Gastrocnemius medialis (tissue), 4 donors: ENCODE results near the gene TMEM52. TPM values are rescaled to one million over a fixed set of nuclear protein-coding genes. Genes with fewer than 3 reads are reported as not detected.
A peak's percentile ranks its signal among the peaks of the same experiment; 100 is the strongest.

Experiments used
- ATAC-seq, 2 donors: fragments of 150-250 bp; one replicate each; pipeline ENCODE4 v1.9.1; 2016
- DNase-seq, 2 donors: peaks; one replicate each; pipeline ENCODE4 v3.0.0-alpha.2; 2019
- H3K27ac ChIP-seq, 4 donors: fragments of 200-600 bp; sonication (generic); 1 replicate in 1 of 4; 2 replicates in 3 of 4; pipeline ENCODE4 v1.5.1; 2016 to 2018; ENCODE audit warnings: mild to moderate bottlenecking in 2 of 4, moderate library complexity in 1 of 4
- H3K27me3 ChIP-seq, 3 donors: fragments of 200-600 bp; sonication (generic) in 2 of 3; 1 replicate in 1 of 3; 2 replicates in 2 of 3; pipeline versions ENCODE4 v1.5.1 to v1.6.0; 2016 to 2019; ENCODE audit warnings: mild to moderate bottlenecking in 1 of 3, moderate library complexity in 1 of 3
- H3K36me3 ChIP-seq, 2 donors: fragments of 200-600 bp; sonication (generic) in 1 of 2; one replicate each; pipeline ENCODE4 v1.5.1; 2017 to 2018
- H3K4me1 ChIP-seq, 2 donors: fragments of 200-600 bp; sonication (generic) in 1 of 2; one replicate each; pipeline ENCODE4 v1.5.1; 2016 to 2017; ENCODE audit warnings: mild to moderate bottlenecking in 2 of 2
- H3K4me3 ChIP-seq, 4 donors: fragments of 200-600 bp; sonication (generic) in 3 of 4; 1 replicate in 1 of 4; 2 replicates in 3 of 4; pipeline ENCODE4 v1.5.1; 2016 to 2019; ENCODE audit warnings: mild to moderate bottlenecking in 2 of 4
- H3K9me3 ChIP-seq, 3 donors: fragments of 200-600 bp; sonication (generic) in 2 of 3; 1 replicate in 1 of 3; 2 replicates in 2 of 3; pipeline ENCODE4 v1.5.1; 2016 to 2019
- POLR2A ChIP-seq, 2 donors: fragments of 450-650 bp; IDR thresholded peaks; one replicate each; pipeline ENCODE4 v1.6.1; 2017; ENCODE audit warnings: antibody characterized with exemption in 2 of 2, mild to moderate bottlenecking in 2 of 2, moderate library complexity in 2 of 2
- in situ Hi-C, 4 donors: fragments of 200-750 bp; cut with MboI; loops; one replicate each; pipeline versions ENCODE4 v1.15.0 to v1.8.0; 2017; ENCODE audit warnings: low sequenced_read_pairs in 4 of 4
- intact Hi-C: fragments of 100-400 bp; cut with DNase I; formaldehyde crosslinking; loops from one replicate; pipeline ENCODE4 v1.15.1; 2023; ENCODE audit warnings: low total_unique reads
- total RNA-seq, 4 donors: library from RNA; depleted of rRNA; stranded (reverse); fragments of >200 nt; gene quantifications; one replicate each; pipeline versions ENCODE4 v1.1.0 to v1.2.3, GENCODE V29; 2016
- TF ChIP-seq, protein P1 (sequence below), 5 experiments: fragments of 450-650 bp in 3 of 5; fragments of 200-600 bp in 2 of 5; sonication (generic) in 2 of 5; IDR thresholded peaks in 4 of 5; conservative IDR thresholded peaks in 1 of 5; 1 replicate in 4 of 5; 2 replicates in 1 of 5; pipeline ENCODE4 v1.5.1; 2016 to 2019; ENCODE audit warnings: antibody characterized with exemption in 5 of 5, mild to moderate bottlenecking in 3 of 5, moderate library complexity in 3 of 5

The TMEM52 gene
- total RNA-seq, 4 donors from 2014 or later: 43.3 to 155 (median 67.2) TPM

GRCh38 chr1:1917995-1918900, 831 bp downstream of the TMEM52 start:
- no peaks in the 10 kb centered on the region for H3K9me3 ChIP-seq
- intact Hi-C loops (loop anchor here (5.0 to 10.0 kb wide), 2 partner anchors 277 to 1984 kb away; partner anchors contain the start of genes C1orf174 and FAAP20), in situ Hi-C loops (no loop called here)
- ATAC-seq (peak; percentile 2 to 7), DNase-seq (peak in 1 of 2 donors; percentile 46)
- no peaks in the 10 kb centered on the region for H3K27me3 ChIP-seq
- no peak for TF ChIP-seq POLR2A (IDR thresholded peaks at IDR 0.05)
- TF ChIP-seq, protein P1, sequence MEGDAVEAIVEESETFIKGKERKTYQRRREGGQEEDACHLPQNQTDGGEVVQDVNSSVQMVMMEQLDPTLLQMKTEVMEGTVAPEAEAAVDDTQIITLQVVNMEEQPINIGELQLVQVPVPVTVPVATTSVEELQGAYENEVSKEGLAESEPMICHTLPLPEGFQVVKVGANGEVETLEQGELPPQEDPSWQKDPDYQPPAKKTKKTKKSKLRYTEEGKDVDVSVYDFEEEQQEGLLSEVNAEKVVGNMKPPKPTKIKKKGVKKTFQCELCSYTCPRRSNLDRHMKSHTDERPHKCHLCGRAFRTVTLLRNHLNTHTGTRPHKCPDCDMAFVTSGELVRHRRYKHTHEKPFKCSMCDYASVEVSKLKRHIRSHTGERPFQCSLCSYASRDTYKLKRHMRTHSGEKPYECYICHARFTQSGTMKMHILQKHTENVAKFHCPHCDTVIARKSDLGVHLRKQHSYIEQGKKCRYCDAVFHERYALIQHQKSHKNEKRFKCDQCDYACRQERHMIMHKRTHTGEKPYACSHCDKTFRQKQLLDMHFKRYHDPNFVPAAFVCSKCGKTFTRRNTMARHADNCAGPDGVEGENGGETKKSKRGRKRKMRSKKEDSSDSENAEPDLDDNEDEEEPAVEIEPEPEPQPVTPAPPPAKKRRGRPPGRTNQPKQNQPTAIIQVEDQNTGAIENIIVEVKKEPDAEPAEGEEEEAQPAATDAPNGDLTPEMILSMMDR (IDR thresholded peaks at IDR 0.05 in 4 of 5, conservative IDR thresholded peaks at IDR 0.05 in 1 of 5): no peak
- H3K4me3 ChIP-seq: peak overlapping the region; percentile 53 to 92 (median 68)
- H3K27ac ChIP-seq: peak overlapping the region; percentile 80 to 98 (median 93)
- H3K4me1 ChIP-seq: peaks cover 31 to 53% of the 10 kb centered on the region in 2 donors
- no peaks in the 10 kb centered on the region for H3K36me3 ChIP-seq

DNA sequence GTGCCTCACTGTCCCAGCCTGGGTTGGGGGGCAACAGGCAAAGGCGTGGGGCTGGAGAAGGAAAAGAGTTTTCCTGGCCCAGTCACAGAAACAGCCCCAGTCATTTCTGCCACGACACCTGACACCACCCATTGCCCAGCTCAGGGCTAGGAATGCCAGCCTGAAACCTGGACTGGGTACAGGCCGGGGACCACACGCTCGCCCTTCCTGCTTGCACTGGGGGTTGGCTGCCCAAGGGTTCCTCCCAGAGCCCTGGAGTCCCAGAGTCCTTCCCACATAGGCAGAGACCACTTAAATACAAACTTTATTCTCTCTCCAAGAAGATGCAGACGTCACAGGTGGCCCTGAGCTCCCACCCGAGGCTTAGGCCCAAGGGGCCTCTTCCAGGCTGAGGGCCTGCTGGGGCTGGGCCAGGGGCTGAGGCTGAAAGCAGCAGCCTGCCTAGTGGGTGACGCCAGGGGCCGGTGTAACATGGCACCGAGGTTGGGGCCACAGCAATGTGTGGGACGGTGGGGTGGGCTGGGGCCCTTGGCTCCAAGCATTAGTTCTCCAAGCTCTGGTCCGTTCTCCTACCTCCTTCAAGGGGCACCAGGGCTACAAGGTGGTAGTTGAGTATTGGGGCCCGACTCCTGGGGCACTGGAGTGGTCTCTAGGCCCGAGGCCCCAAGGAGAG, 1.6 kb downstream of the TMEM52 start:
- peak overlapping the region in 3 of 4 donors; percentile 1 to 64 (median 53) for H3K4me3 ChIP-seq
- peaks cover 31 to 53% of the 10 kb centered on the region in 2 donors for H3K4me1 ChIP-seq
- TF ChIP-seq, protein P1 (IDR thresholded peaks at IDR 0.05 in 4 of 5, conservative IDR thresholded peaks at IDR 0.05 in 1 of 5): no peak
- no peak for TF ChIP-seq POLR2A (IDR thresholded peaks at IDR 0.05)
- no peaks in the 10 kb centered on the region for H3K9me3 ChIP-seq
- intact Hi-C loops: loop anchor here (5.0 to 10.0 kb wide), 2 partner anchors 277 to 1985 kb away; partner anchors contain the start of genes C1orf174 and FAAP20
- H3K36me3 ChIP-seq: no peaks in the 10 kb centered on the region
- no peaks in the 10 kb centered on the region for H3K27me3 ChIP-seq
- ATAC-seq (peak; percentile 14 to 34), DNase-seq (peak in 1 of 2 donors; percentile 72)
- in situ Hi-C loops: no loop called here
- H3K27ac ChIP-seq: peak overlapping the region; percentile 80 to 98 (median 93)

- Histone ChIP-seq H3K36me3 (no peaks in the 10 kb centered on the region), H3K4me3 (peak overlapping the region in 1 of 4 donors; percentile 7), H3K4me1 (peaks cover 31 to 53% of the 10 kb centered on the region in 2 donors), H3K9me3 (no peaks in the 10 kb centered on the region), H3K27ac (peak overlapping the region; percentile 80 to 98 (median 93)), H3K27me3 (no peaks in the 10 kb centered on the region)
- in situ Hi-C loops (no loop called here), intact Hi-C loops (loop anchor here (5.0 to 10.0 kb wide), 2 partner anchors 278 to 1985 kb away; partner anchors contain the start of genes C1orf174 and FAAP20)
- no peak for DNase-seq
- TF ChIP-seq, protein P1 (IDR thresholded peaks at IDR 0.05 in 4 of 5, conservative IDR thresholded peaks at IDR 0.05 in 1 of 5): no peak
- TF ChIP-seq POLR2A (IDR thresholded peaks at IDR 0.05): no peak
- ATAC-seq: no peak
Measured at GRCh38 chr1:1916851-1917251, 2.2 kb downstream of the TMEM52 start.

DNA sequence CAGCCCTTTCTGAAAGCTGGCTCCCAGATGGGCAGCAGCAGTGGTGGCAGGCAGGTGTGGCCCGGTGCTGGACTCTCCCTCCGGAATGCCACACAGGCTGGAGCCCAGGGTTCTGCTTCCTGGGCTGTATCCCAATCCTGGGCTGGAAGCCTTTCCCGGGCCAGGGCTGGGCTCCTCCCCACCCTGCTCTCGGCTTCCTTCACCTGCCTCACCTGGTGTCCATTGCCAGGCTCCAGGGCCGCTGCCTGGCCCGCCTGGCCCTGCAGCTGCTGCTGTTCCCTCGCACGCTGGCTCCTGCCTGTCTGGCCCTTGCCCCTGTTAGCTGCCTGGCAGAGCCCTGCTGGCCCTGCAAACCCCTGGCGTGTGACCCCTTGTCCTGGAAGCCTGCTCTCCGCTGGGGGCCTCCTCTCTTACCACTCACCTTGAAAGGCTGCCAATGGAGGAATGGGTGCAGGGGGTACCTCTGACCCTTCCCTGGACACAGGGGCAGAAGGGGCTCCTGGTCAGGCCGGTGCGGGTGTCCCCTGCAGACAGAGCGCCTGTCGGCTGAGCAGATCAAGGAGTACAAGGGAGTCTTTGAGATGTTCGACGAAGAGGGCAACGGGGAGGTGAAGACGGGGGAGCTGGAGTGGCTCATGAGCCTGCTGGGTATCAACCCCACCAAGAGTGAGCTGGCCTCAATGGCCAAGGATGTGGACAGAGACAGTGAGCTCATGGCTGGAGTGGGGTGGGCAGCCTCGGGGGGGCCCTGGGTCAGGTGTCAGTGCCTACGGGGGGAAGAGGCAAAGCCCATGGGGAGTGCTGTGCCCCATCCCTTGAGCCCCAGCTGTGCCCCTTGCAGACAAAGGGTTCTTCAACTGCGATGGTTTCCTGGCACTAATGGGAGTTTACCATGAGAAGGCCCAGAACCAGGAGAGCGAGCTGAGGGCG, 2.9 kb downstream of the TMEM52 start:
- ATAC-seq: no peak
- Histone ChIP-seq H3K4me1 (peaks cover 31 to 53% of the 10 kb centered on the region in 2 donors), H3K27me3 (no peaks in the 10 kb centered on the region), H3K9me3 (no peaks in the 10 kb centered on the region), H3K4me3 (no peak overlapping the region), H3K36me3 (no peaks in the 10 kb centered on the region), H3K27ac (peak overlapping the region; percentile 80 to 98 (median 93))
- TF ChIP-seq, protein P1 (IDR thresholded peaks at IDR 0.05 in 4 of 5, conservative IDR thresholded peaks at IDR 0.05 in 1 of 5): no peak
- no peak for TF ChIP-seq POLR2A (IDR thresholded peaks at IDR 0.05)
- in situ Hi-C loops (no loop called here), intact Hi-C loops (loop anchor here (5.0 to 10.0 kb wide), 2 partner anchors 279 to 1986 kb away; partner anchors contain the start of genes C1orf174 and FAAP20)
- no peak for DNase-seq
